Brain microvascular endothelial cell (primary cell): ENCODE data around the gene SMIM15.

Experiments
- DNase-seq: peaks from one replicate; pipeline ENCODE4 v3.0.0-alpha.2; 2020
- H3K27ac ChIP-seq: fragments of 250-450 bp; sonication (Bioruptor Pico); 2 replicates; pipeline ENCODE4 v1.5.1; 2020; ENCODE audit warnings: mild to moderate bottlenecking, moderate library complexity
- H3K27me3 ChIP-seq: fragments of 250-450 bp; sonication (Bioruptor Pico); replicated peaks from 2 replicates; pipeline ENCODE4 v1.5.1; 2020; ENCODE audit warnings: mild to moderate bottlenecking
- H3K36me3 ChIP-seq: fragments of 250-450 bp; sonication (Bioruptor Pico); replicated peaks from 2 replicates; pipeline ENCODE4 v1.5.1; 2020; ENCODE audit warnings: mild to moderate bottlenecking
- H3K4me3 ChIP-seq: 2 replicates; pipeline ENCODE4 v1.5.1; 2011; ENCODE audit warnings: low read depth, mild to moderate bottlenecking, control low read depth, low read length, moderate library complexity
- CTCF ChIP-seq: IDR thresholded peaks from 2 replicates; pipeline ENCODE4 v1.5.1; 2011; ENCODE audit warnings: low read depth, mild to moderate bottlenecking, moderate library complexity, low read length, control low read depth, inconsistent platforms; ENCODE audit errors: missing control alignments
- in situ Hi-C: cut with HindIII; loops from 2 replicates; pipeline ENCODE4 v1.10.0; 2017; ENCODE audit warnings: low sequenced_read_pairs, low pct_ligation_motif_present

SMIM15 gene

GRCh38 chr5:61120534-61120933 lies 41.7 kb downstream of the SMIM15 start:
- DNase-seq = no peak
- in situ Hi-C loops = no loop called here
- no peak overlapping the region for H3K4me3 ChIP-seq
- no peak for TF ChIP-seq CTCF
- no peaks in the 10 kb centered on the region for H3K36me3 ChIP-seq
- H3K27me3 ChIP-seq = no peaks in the 10 kb centered on the region
- no peak overlapping the region for H3K27ac ChIP-seq

GRCh38 chr5:61119066-61119465 lies 43.2 kb downstream of the SMIM15 start:
- H3K27ac ChIP-seq = no peak overlapping the region
- no peaks in the 10 kb centered on the region for H3K36me3 ChIP-seq
- in situ Hi-C loops = no loop called here
- H3K27me3 ChIP-seq = no peaks in the 10 kb centered on the region
- no peak for TF ChIP-seq CTCF
- no peak for DNase-seq
- no peak overlapping the region for H3K4me3 ChIP-seq

GRCh38 chr5:61115968-61116367 lies 46.3 kb downstream of the SMIM15 start:
- no peak for TF ChIP-seq CTCF
- in situ Hi-C loops = no loop called here
- DNase-seq = no peak
- H3K27ac ChIP-seq = no peak overlapping the region
- H3K27me3 ChIP-seq = no peaks in the 10 kb centered on the region
- H3K4me3 ChIP-seq = no peak overlapping the region
- H3K36me3 ChIP-seq = no peaks in the 10 kb centered on the region

- H3K27me3 ChIP-seq = no peaks in the 10 kb centered on the region
- TF ChIP-seq CTCF = no peak
- no peak for DNase-seq
- H3K4me3 ChIP-seq = no peak overlapping the region
- no peak overlapping the region for H3K27ac ChIP-seq
- H3K36me3 ChIP-seq = no peaks in the 10 kb centered on the region
- in situ Hi-C loops = no loop called here
These were observed 47.8 kb downstream of the SMIM15 start for GRCh38 chr5:61114441-61114840.
